ENCODE measurements around the gene ZFP2.

- TF ChIP-seq CTCF (IDR thresholded peaks at IDR 0.05; ENCODE audit: insufficient read depth, low read length, poor library complexity, severe bottlenecking) (no peak), EZH2phosphoT487 (conservative IDR thresholded peaks at IDR 0.05; ENCODE audit: low read length) (no peak)
These were observed 26.1 kb upstream of the ZFP2 start for GRCh38 chr5:178869577-178869976.
